Stimulated activated CD4-positive, alpha-beta T cell treated with anti-CD3 and anti-CD28 coated beads, Interleukin-15, amount 100 ng/mL, for 24 hours (primary cell): ENCODE data around the gene CDK14.
"Not testable (repeated sequence)": the region's sequence is repeated elsewhere in the genome, so short reads cannot be mapped to it uniquely, and the experiment has no call there.

Experiments
- DNase-seq: peaks from one replicate; pipeline ENCODE4 v3.0.0-alpha.2; 2020

The CDK14 gene

DNA sequence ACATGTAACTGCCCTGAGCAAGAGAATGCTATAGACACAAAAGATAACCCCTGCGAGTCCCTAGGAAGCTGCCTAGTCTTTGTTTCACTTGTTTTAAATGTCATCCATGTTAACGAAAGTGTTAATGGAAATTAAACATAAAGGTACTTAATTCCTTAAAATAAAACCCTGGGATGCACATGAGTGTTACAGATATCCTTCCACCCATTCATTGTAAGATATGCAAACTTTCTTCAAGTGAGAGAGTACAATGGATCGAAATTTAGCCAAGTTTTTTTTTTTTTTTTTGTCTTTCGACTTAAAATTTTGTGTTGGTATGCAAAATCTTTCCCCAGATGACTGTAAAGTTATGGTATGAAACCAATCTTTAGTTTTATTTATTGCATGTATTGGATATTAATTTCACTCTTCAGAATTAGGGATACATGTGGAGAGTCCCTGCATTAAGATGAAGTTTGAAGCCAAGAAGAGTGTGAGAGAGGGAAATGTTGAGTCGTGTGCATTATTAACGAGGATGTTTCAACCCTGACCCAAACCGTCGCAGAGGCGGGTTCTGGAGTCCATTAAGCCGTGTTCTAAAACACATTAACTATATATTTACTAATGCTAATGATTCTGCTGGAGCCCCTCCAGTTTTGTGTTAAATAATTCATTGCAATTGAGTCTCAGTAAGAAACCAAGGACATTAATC lies 1.6 kb downstream of the CDK14 start:
- DNase-seq: no peak

GRCh38 chr7:90599038-90599437 lies 2.9 kb downstream of the CDK14 start:
- no peak for DNase-seq

DNA sequence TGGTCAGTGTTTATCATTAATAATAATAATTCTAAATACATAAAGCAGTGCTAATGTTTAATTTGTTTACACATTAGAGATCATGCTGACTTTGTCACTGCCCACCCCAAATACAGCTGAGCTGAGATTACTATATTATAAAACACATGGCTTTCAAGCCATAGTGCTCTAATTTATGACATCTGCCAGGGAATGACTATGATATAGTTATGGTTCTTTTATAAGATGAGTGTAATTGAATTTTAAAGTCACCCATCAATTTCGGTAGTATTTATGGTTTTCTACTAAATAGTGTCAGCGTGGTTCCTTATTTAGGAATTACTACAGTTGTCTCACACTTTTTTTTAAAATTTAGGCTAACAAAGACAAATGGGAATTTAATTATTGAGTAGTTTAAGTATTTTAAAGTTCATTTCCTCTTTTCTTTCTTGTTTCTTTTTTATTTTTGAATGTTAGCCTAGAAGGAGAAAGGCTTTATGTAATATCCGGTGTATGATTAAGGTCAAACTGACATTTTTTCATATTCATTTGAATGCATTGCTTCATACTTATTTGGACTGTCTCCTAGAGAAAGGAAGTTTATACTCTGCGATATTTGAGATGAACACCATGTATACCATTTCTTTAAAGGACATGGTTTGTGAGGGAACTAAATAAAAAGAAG lies 3.9 kb downstream of the CDK14 start:
- no peak for DNase-seq

GRCh38 chr7:90602303-90602702 lies 6.2 kb downstream of the CDK14 start:
- DNase-seq: no peak

DNA sequence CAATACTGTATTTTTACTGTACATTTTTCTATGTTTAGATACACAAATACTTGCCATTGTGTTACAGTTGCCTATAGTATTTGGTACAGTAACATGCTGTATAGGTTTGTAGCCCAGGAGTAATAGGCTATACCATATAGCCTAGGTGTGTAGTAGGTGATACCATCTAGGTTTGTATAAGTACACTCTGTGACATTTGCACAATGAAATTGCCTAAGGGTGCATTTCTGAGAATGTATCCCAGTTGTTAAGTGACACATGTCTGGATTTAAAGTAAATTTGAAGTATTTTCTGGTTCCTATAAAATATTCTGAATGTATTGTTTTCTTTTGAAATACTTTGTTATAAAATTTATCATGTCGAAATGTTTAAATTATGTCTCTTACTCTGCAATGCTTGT lies 7.2 kb downstream of the CDK14 start:
- DNase-seq: no peak

GRCh38 chr7:90604383-90604782 lies 8.3 kb downstream of the CDK14 start:
- DNase-seq: no peak

- DNase-seq: no peak
These were observed 8.9 kb downstream of the CDK14 start for GRCh38 chr7:90605055-90605454.

- no peak for DNase-seq
These were observed 11.1 kb downstream of the CDK14 start for GRCh38 chr7:90607196-90607595.

GRCh38 chr7:90610105-90610504 lies 14.0 kb downstream of the CDK14 start:
- no peak for DNase-seq

DNA sequence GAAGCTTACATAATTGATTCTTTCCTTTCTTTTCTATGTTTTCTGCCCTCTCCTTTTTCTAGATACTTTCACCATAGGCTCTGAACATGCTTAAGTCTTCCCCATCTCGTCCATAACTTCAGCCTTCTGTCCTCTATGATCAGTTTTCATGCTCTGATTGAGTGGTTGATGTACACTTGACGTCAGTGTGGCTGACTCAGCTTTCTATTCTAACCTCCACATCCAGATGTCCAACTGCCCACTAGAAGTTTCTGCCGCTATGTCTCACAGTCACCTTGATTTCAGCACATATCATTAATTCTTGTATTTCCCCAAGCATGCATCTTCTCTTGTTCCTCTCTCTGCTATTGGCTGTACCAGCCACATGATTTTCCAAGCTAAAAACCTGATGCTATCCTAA lies 15.0 kb downstream of the CDK14 start:
- no peak for DNase-seq

- DNase-seq: peak; percentile 40
These were observed 17.0 kb downstream of the CDK14 start for GRCh38 chr7:90613088-90613498.

DNA sequence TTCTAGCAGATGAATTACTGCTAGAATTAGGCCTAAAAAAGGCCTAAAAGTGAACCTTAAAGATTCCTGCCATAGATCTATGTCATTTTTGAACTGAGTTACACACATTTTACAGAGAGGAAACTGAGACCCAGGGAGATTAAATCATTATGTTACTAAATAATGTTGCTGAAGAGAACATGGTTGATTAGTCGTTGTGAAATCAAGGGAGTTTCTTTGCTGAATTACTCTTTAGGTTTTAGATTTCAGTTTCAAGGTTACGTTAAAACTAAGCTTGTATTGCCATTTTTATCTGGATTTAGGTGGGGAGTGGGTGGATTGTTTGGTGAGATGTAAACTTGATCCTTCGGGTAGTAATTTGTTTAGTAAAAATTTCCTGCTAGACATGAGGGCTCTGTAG lies 21.3 kb downstream of the CDK14 start:
- DNase-seq: no peak

- DNase-seq: no peak
These were observed 22.8 kb downstream of the CDK14 start for GRCh38 chr7:90618876-90619275.

GRCh38 chr7:90621125-90621746 lies 25.1 kb downstream of the CDK14 start:
- DNase-seq: no peak

GRCh38 chr7:90621747-90622140 lies 25.6 kb downstream of the CDK14 start:
- DNase-seq: no peak

- DNase-seq: no peak
These were observed 26.5 kb downstream of the CDK14 start for GRCh38 chr7:90622670-90623069.

- no peak for DNase-seq
These were observed 28.2 kb downstream of the CDK14 start for GRCh38 chr7:90624225-90624911.

DNA sequence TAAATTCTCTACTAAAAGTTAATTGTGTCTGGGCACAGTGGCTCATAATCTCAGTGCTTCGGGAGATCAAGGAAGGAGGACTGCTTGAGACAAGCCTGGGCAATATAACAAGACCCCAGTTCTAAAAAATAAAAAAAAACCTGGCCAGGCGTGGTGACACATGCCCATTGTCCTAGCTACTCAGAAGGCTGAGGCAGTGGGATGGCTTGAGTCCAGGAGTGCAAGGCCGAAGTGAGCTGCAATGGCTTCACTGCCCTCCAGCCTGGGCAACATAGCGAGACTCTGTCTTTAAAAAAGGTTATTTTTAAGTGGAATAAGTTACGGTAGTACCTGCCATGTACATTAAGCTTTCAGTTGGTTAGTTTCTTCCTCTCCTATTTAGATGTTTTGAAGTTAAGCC lies 28.9 kb downstream of the CDK14 start:
- no peak for DNase-seq

GRCh38 chr7:90625562-90625961 lies 29.4 kb downstream of the CDK14 start:
- DNase-seq: no peak

DNA sequence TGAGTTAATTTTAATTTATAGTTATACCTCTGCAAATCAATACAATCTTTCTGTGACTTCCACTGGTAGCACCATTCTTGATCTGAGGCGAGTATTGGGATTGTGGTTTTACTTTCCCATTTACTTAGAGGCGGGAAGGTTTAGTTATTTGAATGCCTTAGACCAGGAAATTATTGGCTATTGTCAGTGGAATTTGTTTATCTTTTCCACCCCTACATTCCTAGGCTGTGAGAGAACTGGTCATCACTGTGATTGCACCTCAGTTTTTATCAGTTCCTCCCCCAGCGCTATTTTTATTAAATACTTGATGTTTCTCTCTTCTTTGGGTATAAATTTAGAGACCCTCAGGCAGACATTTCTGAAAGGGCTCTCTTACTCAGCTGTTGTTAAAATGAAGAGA lies 29.9 kb downstream of the CDK14 start:
- DNase-seq: no peak

DNA sequence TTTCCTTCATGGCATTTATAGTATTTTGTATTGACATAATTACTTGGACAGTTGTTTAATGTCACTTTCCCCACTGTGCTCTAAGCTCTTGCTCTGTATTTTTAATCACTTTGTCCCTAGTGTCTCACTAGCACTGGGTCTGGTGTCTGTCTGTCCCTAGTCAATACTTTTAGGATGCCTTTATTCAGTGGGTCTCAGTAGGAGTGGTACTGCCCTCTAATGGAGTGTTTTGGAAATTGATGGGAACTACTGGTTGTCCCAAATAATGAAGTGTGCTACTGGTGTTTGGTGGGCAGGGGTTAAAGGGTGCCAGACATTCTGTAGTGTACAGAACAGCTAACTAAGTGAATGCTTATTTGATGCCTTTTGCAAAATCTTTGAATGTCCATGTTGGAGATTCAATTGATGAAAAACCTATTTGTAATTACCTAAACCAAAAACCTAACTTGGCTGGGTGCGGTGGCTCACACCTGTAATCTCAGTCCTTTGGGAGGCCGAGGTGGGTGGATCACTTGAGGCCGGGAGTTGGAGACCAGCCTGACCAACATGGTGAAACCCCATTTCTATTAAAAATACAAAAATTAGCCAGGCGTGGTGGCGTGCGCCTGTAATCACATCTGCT lies 33.3 kb downstream of the CDK14 start:
- no peak for DNase-seq

GRCh38 chr7:90631502-90631901 lies 35.4 kb downstream of the CDK14 start:
- no peak for DNase-seq

- not testable (repeated sequence) for DNase-seq
These were observed 43.6 kb downstream of the CDK14 start for GRCh38 chr7:90639683-90640082.
